GM18505 (cell line): Measurements from ENCODE around the gene KLHL22.
"Not testable (repeated sequence)": the region's sequence is repeated elsewhere in the genome, so short reads cannot be mapped to it uniquely, and the experiment has no call there.

Experiments used
- ATAC-seq: cut with Tn5 transposase; IDR thresholded peaks from one replicate; pipeline ENCODE4 v1.9.1; 2021; ENCODE audit not compliant: unreplicated experiment
- POLR2A ChIP-seq: IDR thresholded peaks from 4 replicates; pipeline ENCODE4 v1.6.1; 2011; ENCODE audit warnings: borderline replicate concordance; ENCODE audit not compliant: insufficient read depth, insufficient read length; ENCODE audit errors: extremely low read depth

KLHL22 gene, protein sequence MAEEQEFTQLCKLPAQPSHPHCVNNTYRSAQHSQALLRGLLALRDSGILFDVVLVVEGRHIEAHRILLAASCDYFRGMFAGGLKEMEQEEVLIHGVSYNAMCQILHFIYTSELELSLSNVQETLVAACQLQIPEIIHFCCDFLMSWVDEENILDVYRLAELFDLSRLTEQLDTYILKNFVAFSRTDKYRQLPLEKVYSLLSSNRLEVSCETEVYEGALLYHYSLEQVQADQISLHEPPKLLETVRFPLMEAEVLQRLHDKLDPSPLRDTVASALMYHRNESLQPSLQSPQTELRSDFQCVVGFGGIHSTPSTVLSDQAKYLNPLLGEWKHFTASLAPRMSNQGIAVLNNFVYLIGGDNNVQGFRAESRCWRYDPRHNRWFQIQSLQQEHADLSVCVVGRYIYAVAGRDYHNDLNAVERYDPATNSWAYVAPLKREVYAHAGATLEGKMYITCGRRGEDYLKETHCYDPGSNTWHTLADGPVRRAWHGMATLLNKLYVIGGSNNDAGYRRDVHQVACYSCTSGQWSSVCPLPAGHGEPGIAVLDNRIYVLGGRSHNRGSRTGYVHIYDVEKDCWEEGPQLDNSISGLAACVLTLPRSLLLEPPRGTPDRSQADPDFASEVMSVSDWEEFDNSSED

DNA sequence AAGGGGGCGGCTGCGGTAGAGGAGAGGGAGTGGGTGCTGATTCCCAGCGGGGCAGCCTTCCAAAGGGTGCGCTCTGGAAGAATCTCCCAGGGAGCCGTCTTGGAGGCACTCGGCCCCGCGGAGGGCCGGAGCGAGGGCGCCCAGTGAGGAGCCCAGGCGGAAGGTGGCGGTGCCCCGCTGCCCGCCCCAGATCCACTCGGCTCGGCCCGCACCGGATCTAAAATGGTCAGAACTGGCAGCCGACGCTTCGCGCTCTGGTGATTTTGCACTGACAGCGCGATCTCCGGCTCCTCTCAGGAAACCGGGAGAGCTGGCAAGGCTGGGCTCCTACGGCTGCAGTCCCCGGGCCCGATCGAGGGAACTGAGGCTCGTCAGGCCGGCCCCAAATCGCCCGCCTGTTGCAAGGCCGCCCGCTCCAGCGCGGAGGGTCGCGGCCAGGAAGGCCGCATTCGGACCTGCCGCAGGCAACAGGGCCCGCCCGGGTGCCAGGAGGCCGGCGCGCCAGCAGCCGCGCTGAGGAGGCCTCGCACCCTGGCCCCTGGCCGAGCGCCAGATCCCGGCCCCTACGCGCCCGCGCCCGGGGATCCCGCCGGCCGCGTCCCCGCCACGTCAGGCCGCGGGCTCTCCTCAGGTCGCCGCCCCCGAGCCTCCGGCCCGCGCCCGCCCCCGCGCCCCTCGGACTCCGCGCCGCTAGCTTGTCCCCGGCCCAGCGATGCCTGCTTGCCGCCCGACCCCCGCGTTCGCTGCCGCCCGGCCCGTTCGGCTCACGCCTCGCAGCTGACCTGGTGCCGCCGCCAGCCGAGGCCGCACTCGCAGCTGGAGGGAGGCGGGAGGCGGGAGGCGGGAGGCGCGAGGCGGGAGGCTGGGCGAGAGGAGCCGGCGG, at the start of gene KLHL22:
TSS of gene KLHL22 (minus strand) at position 818 of the 883 bp plus-strand sequence. CDS start 6,584 bp downstream, outside the sequence.
- peak; percentile 53 for TF ChIP-seq POLR2A
- peak; percentile 27 for ATAC-seq

DNA sequence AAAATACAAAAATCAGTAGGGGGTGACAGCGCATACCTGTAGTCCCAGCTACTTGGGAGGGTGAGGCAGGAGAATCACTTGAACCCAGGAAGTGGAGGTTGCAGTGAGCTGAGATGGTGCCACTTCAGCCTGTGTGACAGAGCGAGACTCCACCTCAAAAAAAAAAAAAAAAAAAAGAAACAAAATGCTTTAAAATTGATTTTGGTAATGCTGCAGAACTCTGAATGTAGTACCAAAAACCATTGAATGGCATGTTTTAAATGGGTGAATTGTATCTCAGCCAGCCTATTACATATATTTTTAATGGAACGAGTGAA, 49.7 kb upstream of the KLHL22 start:
- ATAC-seq: not testable (repeated sequence)

DNA sequence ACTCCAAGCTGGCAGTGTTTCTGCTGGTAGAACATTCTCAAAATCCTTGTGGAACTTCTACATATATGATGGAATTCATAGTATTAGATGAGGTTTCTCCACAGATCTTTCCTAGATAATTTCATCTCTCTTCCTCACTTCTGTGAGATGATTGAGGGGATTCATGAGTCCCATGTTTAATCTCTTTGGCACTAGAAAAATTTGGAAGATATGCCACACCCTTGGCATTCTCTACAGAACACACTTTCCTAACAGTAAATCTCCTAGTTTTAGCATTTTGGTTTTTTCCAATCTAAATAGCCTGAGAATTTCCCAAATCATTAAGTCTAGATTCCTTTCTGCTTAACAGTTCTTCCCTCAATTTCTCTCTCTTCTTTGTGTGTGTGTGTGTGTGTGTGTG, 47.1 kb upstream of the KLHL22 start:
- TF ChIP-seq POLR2A: no peak
- ATAC-seq: no peak

DNA sequence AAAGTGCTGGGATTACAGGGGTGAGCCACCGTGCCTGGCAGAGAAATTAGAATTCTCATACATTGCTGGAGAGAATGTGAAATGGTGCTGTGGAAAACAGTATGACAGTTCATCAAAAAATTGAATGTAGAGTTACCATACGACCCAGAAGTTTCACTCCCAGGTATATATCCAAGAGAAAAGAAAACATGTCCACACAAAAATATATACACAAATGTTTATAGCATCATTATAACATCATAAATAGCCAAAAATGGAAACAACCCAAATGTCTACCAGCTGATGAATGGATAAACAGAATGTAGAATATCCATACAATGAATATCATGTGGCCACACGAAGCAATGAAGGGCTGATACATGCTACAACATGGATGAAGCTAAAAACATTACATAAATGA, 46.5 kb upstream of the KLHL22 start:
- no peak for ATAC-seq

DNA sequence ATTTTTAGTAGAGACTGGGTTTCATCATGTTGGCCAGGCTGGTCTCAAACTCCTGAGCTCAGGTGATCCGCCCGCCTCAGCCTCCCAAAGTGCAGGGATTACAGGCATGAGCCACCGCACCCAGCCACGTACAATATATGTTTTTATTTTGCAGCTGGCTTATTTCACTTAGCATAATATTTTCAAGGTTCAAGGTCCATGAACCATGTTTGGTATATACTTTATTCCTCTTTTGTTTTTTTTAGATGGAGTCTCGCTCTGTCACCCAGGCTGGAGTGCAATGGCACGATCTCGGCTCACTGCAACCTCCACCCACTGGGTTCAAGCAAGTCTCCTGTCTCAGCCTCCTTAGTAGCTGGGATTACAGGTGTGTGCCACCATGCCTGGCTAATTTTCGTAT, 43.3 kb upstream of the KLHL22 start:
- not testable (repeated sequence) for ATAC-seq

More for the DNA sequence above, 46.5 kb upstream of the KLHL22 start:
- TF ChIP-seq POLR2A: no peak

DNA sequence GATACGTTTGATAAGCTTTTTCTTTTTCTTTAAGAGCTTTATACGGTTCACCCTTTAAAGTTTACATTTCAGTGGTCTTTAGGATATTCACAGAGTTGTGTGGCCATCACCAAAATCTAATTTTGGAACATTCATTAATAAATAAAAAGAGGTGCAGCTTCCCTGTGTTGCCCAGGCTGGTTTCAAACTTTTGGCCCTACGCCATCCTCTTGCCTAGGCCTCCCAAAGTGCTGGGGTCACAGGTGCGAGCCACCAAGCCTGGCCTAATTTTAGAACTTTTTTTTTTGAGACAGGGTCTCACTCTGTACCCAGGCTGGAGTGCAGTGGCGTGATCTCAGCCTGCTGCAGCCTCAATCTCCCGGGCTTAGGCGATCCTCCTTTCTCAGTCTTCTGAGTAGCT, 42.4 kb upstream of the KLHL22 start:
- no peak for TF ChIP-seq POLR2A
- no peak for ATAC-seq

DNA sequence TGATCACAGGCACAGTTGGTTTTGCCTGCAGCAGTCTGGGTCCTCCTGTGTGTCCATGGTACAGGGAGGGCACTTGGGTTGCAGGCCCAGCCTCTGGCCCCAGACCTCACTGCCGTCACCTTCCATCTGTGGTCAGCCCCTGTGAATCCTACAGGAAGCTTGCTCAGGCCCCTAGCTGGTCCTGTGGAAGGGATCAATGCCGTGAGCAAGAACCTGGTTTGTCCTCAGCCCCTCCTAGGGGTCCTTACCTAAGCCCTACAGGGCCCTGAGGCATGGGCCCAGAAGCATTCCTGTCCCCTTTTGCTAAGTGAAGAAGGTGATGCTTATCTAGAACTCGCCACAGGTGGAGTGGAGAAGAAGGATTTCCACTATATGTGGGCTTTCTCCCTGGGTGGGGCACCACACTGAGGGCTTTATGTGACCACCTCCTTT, 41.7 kb upstream of the KLHL22 start:
- ATAC-seq: no peak
- no peak for TF ChIP-seq POLR2A

DNA sequence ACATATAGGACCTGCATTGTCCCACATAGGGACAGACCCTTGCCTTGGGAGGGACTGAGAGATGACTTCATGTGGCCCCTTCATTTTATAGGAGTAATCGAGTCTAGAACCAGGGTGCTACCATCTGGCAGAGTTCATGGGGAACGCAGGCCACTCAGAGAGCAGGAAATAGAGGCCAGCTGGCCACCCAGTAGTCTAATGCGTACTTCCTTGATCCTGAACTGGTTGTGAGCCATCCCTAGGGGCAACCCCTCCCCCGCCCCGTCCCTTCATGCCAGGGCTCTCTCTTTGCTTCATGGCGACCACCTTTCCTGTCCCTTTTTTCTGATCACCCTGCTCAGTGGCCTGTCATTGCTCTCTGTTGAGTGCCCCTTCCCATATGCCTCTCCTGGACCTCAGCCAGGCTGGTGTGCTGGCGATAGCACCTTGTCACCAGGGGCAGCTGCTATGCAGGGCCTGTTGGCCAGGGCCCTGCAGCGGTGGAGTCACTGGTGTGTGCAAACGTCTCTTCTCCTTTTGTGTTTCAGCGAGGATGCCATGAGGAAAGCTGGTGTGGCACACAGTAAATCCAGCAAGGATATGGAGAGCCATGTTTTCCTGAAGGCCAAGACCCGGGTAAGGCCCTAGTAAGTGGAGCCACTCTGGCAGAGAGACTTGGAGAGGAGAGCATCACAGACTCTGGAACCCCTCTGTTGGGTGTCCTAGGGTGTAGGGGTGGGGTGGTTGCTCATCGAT, 41.2 kb upstream of the KLHL22 start:
- no peak for ATAC-seq
- TF ChIP-seq POLR2A: no peak

DNA sequence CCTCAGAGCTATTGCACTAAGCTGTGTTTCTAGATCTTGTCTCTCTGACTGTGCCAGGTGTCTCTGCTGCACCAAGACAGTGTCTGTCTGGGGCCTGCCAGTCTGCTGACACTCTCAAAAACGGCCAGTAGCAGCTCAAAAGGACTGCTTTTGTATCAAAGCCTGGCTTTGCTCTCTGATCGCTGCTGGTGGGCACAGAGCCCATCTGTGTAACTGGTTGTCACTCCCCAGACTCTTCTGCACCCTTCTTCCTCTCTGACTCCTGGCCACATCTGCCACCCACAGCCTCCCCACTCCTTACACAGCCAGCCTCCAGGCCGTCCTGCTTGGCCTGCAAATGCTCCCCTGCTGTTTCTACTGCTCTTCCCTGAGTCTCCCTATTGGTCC, 38.3 kb upstream of the KLHL22 start:
- no peak for TF ChIP-seq POLR2A
- no peak for ATAC-seq

DNA sequence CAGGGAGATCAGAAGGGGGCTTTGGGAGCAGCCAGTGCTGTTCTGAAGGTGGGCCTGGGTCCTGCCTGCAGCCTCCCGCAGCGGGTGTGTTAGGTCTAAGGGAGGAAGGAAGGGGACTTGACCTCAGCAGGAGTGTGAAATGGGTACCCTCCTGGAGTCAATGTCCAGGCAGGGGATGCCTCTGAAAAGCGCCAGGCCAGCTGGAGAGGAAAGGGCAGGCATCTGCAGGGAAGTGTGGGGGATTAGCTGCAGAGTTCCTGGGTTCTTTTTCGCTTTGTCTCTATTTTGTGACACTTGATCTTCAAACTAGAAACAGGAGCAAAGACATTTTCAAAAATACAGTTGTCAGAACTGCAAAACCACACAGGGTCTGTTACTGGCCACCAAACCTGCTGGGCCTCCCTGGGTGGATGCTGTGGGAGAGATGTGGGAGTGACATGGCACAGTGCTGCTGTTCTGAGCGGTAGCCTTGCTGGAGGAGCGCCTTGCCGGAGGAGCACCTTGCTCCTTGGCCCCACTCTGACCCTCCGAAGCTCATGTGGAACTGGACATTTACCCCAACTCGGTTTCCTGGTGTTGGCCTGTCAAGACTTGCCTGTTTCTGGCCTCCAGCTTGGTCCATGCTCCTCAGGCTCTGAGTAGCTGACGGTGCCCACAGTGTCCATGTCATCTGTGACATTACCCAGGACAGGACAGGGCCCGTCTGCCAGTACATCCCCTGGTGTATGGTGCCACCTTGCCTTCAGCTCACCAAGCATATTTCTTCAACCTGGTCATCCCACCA, 37.7 kb upstream of the KLHL22 start:
- no peak for ATAC-seq
- TF ChIP-seq POLR2A: no peak

DNA sequence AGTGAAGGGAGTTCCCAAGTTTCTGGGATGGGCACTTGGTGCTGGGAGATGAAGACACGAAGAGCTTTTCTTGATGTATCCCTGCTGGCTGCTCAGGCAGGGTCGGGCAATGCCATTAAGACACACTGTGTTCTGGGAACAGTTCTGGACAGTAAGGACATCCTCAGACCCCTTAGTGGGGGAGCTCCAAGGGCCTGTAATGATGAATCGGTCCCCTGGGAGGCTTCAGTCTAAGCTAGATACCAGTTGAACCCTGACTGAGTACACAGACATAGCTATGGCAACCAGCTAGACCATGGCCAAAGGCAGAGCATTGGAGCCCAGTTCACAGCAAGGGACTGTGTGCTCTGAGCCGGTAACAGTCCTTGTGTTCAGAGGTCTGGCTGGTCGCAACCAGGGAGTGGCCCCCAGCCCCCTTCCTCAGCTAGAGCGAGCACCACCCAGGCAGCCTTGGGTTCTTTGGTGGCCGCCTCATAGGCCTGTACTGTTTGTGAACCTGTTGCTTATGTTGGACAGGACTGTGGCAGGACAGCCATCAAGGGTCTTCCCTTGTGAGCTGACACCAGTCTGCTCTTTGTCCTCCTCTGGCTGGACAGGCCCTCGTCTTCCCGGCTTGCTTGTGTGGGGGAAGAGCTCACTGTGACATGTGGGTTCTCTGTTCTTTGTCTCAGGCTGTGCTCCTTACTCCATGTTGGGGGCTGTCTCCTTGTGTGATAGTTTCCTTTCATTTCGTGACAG, 36.8 kb upstream of the KLHL22 start:
- no peak for TF ChIP-seq POLR2A
- no peak for ATAC-seq
